Progenitor cell of endocrine pancreas (in vitro differentiated cells): ENCODE measurements around the gene KCNH2. TPM values are rescaled to one million over a fixed set of nuclear protein-coding genes. Genes with fewer than 3 reads are reported as not detected.

Source experiments
- DNase-seq: peaks from one replicate; pipeline ENCODE4 v3.0.0; 2021; ENCODE audit warnings: low spot score; ENCODE audit not compliant: unreplicated experiment
- H3K27ac Mint-ChIP-seq: 2 replicates; pipeline ENCODE4 v1.8.0; 2021; ENCODE audit warnings: mild to moderate bottlenecking, moderate library complexity, mixed read lengths
- H3K27me3 Mint-ChIP-seq: 2 replicates; pipeline ENCODE4 v1.8.0; 2021; ENCODE audit warnings: mixed read lengths
- H3K36me3 Mint-ChIP-seq: 2 replicates; pipeline ENCODE4 v1.8.0; 2022; ENCODE audit warnings: mixed read lengths; ENCODE audit not compliant: insufficient read depth
- H3K4me1 Mint-ChIP-seq: 2 replicates; pipeline ENCODE4 v1.8.0; 2021; ENCODE audit warnings: low read depth, mixed read lengths
- H3K4me3 Mint-ChIP-seq: 2 replicates; pipeline ENCODE4 v1.8.0; 2021; ENCODE audit warnings: low read depth, mild to moderate bottlenecking, moderate library complexity, mixed read lengths
- H3K9me3 Mint-ChIP-seq: 2 replicates; pipeline ENCODE4 v1.8.0; 2021; ENCODE audit warnings: low read depth, mixed read lengths
- CTCF ChIP-seq: fragments of 200-600 bp; sonication (generic); IDR thresholded peaks from one replicate; pipeline ENCODE4 v1.5.0; 2021; ENCODE audit warnings: antibody characterized with exemption, mild to moderate bottlenecking; ENCODE audit not compliant: unreplicated experiment
- total RNA-seq: library from RNA; stranded (reverse); gene quantifications from 2 replicates; pipeline ENCODE4 v1.2.1, GENCODE V29; 2021

The KCNH2 gene
- total RNA-seq, 1 donor from 2014 or later: 9.4 TPM

GRCh38 chr7:150934045-150934766 is 43.9 kb downstream of the KCNH2 start:
- no peaks in the 10 kb centered on the region for H3K4me1 Mint-ChIP-seq
- H3K27ac Mint-ChIP-seq: no peak overlapping the region
- H3K9me3 Mint-ChIP-seq: no peaks in the 10 kb centered on the region
- no peak overlapping the region for H3K4me3 Mint-ChIP-seq
- H3K36me3 Mint-ChIP-seq: no peaks in the 10 kb centered on the region
- DNase-seq: no peak
- TF ChIP-seq CTCF: no peak
- H3K27me3 Mint-ChIP-seq: peaks cover 37% of the 10 kb centered on the region

DNA sequence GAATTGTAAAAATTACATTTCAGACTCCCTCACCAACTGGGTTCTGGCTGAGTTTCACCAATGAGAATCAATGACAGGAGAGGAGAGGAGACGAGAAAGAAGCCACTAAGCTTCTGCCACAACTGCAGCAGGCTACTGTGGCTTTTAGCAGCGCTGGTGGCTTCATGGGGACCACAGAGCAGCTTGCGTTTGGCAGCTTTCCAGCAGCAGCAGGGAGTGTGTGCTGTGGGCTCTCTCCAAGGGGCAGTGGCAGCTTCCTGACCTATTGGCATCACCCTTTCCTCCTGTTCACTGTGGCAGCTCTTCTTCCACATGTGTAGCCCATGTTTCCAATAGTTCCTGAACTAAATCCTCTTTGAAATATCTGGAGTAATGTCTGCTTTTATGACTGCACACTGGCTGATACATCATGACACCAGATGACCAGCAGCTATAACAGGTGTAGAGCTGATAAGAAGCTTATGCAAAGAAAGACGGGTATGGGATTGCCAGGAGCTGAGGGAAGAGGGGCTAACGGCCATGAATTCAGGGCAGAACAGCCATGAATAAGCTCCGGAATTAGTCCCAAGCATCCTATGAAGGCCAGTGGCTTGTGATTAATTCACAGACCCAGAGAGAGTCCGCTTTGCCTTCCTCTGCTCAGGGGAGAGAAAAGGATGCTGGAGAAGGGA is 46.8 kb downstream of the KCNH2 start:
- Mint-ChIP-seq H3K4me1 (no peaks in the 10 kb centered on the region), H3K4me3 (no peak overlapping the region), H3K27ac (no peak overlapping the region), H3K27me3 (peaks cover 20% of the 10 kb centered on the region), H3K9me3 (no peaks in the 10 kb centered on the region), H3K36me3 (no peaks in the 10 kb centered on the region)
- DNase-seq: no peak
- TF ChIP-seq CTCF: no peak

DNA sequence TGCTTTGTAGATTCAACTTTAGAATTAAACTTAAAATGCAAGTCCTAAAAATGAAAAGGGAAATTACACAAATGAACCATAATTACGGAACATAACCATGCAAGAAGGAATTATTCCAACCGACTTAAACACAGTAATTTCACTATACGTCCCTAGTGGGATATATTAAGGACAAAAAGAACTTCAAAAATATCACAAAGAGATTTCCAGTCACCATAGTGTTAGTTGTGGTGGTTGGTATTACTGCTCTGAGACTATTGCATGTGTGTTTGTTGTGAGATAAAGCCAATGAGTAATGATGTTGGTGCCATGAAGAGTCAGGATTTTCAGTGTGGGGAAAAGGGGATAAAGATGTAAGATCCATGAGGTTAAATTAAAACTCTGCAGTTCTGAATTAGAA is 49.6 kb downstream of the KCNH2 start:
- DNase-seq: no peak

GRCh38 chr7:150927956-150928344 is 50.2 kb downstream of the KCNH2 start:
- Mint-ChIP-seq H3K4me3 (no peak overlapping the region), H3K9me3 (no peaks in the 10 kb centered on the region)

More for the DNA sequence above, 49.6 kb downstream of the KCNH2 start:
- Mint-ChIP-seq H3K4me3 (no peak overlapping the region), H3K9me3 (no peaks in the 10 kb centered on the region), H3K36me3 (no peaks in the 10 kb centered on the region), H3K27ac (no peak overlapping the region), H3K4me1 (no peaks in the 10 kb centered on the region), H3K27me3 (peaks cover 26% of the 10 kb centered on the region)
- no peak for TF ChIP-seq CTCF

More at GRCh38 chr7:150927956-150928344, 50.2 kb downstream of the KCNH2 start:
- TF ChIP-seq CTCF: no peak
- Mint-ChIP-seq H3K4me1 (no peaks in the 10 kb centered on the region), H3K27me3 (peaks cover 26% of the 10 kb centered on the region), H3K27ac (no peak overlapping the region), H3K36me3 (no peaks in the 10 kb centered on the region)
- no peak for DNase-seq
